ENCODE results near the gene NIFK.

DNA sequence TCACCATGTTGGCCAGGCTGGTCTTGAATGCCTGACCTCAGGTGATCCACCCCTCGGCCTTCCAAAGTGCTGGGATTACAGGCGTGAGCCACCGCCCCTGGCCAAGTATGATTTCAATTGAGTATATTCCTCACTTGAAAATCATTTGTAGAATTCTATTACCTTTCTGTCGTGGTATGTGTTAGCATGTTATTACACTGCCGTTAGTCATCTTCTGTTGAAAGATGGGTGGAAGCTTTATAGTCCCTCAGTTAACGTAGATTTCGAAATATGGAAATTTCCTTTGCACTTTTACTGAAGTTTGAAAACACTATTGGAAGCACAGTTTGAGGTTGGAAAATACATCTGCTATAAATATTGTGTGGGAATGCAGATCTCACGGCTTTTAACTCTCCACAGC is 14.7 kb downstream of the NIFK start:
- TF ChIP-seq CTCF (IDR thresholded peaks at IDR 0.05; ENCODE audit: poor library complexity) = no peak
- TF ChIP-seq EZH2 (IDR thresholded peaks at IDR 0.05; ENCODE audit: borderline replicate concordance) = no peak

Measured in hepatocyte (in vitro differentiated cells).